ENCODE data around the gene C11orf42. TPM values are rescaled to one million over a fixed set of nuclear protein-coding genes. Genes with fewer than 3 reads are reported as not detected.

Gene C11orf42
- total RNA-seq, 1 experiment from 2014 or later, result not detected

- H3K4me2 ChIP-seq (ENCODE audit: insufficient read depth, insufficient read length, low read length), result no peak overlapping the region
- no peak overlapping the region for H4K8ac ChIP-seq (replicated peaks; ENCODE audit: insufficient read length, low read depth, low read length)
- no peak overlapping the region for H3K9ac ChIP-seq (ENCODE audit: extremely low read depth, insufficient read length, low read length)
- no peak overlapping the region for H2BK5ac ChIP-seq (ENCODE audit: insufficient read length, low read length)
- H3K4me1 ChIP-seq (ENCODE audit: insufficient read depth, low read length), result no peaks in the 10 kb centered on the region
- TF ChIP-seq, protein P1, sequence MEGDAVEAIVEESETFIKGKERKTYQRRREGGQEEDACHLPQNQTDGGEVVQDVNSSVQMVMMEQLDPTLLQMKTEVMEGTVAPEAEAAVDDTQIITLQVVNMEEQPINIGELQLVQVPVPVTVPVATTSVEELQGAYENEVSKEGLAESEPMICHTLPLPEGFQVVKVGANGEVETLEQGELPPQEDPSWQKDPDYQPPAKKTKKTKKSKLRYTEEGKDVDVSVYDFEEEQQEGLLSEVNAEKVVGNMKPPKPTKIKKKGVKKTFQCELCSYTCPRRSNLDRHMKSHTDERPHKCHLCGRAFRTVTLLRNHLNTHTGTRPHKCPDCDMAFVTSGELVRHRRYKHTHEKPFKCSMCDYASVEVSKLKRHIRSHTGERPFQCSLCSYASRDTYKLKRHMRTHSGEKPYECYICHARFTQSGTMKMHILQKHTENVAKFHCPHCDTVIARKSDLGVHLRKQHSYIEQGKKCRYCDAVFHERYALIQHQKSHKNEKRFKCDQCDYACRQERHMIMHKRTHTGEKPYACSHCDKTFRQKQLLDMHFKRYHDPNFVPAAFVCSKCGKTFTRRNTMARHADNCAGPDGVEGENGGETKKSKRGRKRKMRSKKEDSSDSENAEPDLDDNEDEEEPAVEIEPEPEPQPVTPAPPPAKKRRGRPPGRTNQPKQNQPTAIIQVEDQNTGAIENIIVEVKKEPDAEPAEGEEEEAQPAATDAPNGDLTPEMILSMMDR (conservative IDR thresholded peaks at IDR 0.05), result no peak
- no peak overlapping the region for H3K14ac ChIP-seq (ENCODE audit: insufficient read depth, low read length)
- H2AFZ ChIP-seq (ENCODE audit: low read length), result no peak overlapping the region
- no peak overlapping the region for H3K23ac ChIP-seq (ENCODE audit: insufficient read length, low read depth, low read length)
- no peaks in the 10 kb centered on the region for H3K27me3 ChIP-seq (ENCODE audit: insufficient read depth, low read length)
- no peak overlapping the region for H3K56ac ChIP-seq (ENCODE audit: insufficient read length, low read depth, low read length)
- H3K18ac ChIP-seq (ENCODE audit: insufficient read length, low read depth, low read length), result no peak overlapping the region
- no peak overlapping the region for H2BK120ac ChIP-seq (ENCODE audit: low read depth, low read length, poor library complexity, severe bottlenecking)
- H2AK5ac ChIP-seq (ENCODE audit: insufficient read length, low read length), result no peak overlapping the region
- no peaks in the 10 kb centered on the region for H3K79me1 ChIP-seq (ENCODE audit: insufficient read depth, low read depth, low read length, poor library complexity, severe bottlenecking)
- no peak overlapping the region for H2BK12ac ChIP-seq (ENCODE audit: insufficient read length, low read depth, low read length)
- no peaks in the 10 kb centered on the region for H3K23me2 ChIP-seq (ENCODE audit: insufficient read length, low read depth, low read length, poor library complexity, severe bottlenecking)
- Mint-ChIP-seq H3K27me3 (ENCODE audit: low read depth) (no peaks in the 10 kb centered on the region), H3K4me1 (no peaks in the 10 kb centered on the region), H3K27ac (no peak overlapping the region), H3K36me3 (ENCODE audit: insufficient read depth in 1 of 3, low read depth in 3 of 3) (peaks cover 14 to 52% (median 22%) of the 10 kb centered on the region in 3 experiments; a peak in 6 of 7 replicates), H3K9me3 (no peaks in the 10 kb centered on the region), H3K4me3 (no peak overlapping the region)
- H4K5ac ChIP-seq (ENCODE audit: insufficient read length, low read depth, low read length), result no peak overlapping the region
- H3K79me2 ChIP-seq (ENCODE audit: insufficient read depth, low read length), result no peaks in the 10 kb centered on the region
- no peak overlapping the region for H2BK15ac ChIP-seq (ENCODE audit: low read depth, low read length)
- no peak overlapping the region for H2BK20ac ChIP-seq (ENCODE audit: low read depth, low read length, poor library complexity, severe bottlenecking)
- H3K9me3 ChIP-seq (ENCODE audit: control insufficient read depth, low read depth, low read length), result no peaks in the 10 kb centered on the region
- no CpG with 5 or more reads among the region's 4 CpGs for WGBS (ENCODE audit: extremely low coverage, insufficient read length, low lambda C conversion rate)
- H3T11ph ChIP-seq (ENCODE audit: low read length), result no peak overlapping the region
- no peak overlapping the region for H3K27ac ChIP-seq (ENCODE audit: insufficient read length, low read depth, low read length)
- no peaks in the 10 kb centered on the region for H4K20me1 ChIP-seq (ENCODE audit: control insufficient read depth, insufficient read depth, insufficient read length)
- H3K4ac ChIP-seq (ENCODE audit: low read depth, low read length), result no peak overlapping the region
- no peak overlapping the region for H4K91ac ChIP-seq (ENCODE audit: insufficient read length, low read depth, low read length)
- DNase-seq, result no peak
These were observed 11.1 kb downstream of the C11orf42 start for GRCh38 chr11:6216501-6216900.
